Panc1 (cell line): Measurements from ENCODE around the gene IQGAP1. TPM values are rescaled to one million over a fixed set of nuclear protein-coding genes. Genes with fewer than 3 reads are reported as not detected.
A peak's percentile ranks its signal among the peaks of the same experiment; 100 is the strongest.

ENCODE experiments used
- ATAC-seq: fragments of 200-7000 bp; cut with Tn5 transposase; 2 replicates; pipeline ENCODE4 v1.9.1; 2020; ENCODE audit warnings: mild to moderate bottlenecking, moderate library complexity
- BruUV-seq: library from RNA; stranded (reverse); fragments of 400-500 nt; replicated peaks from 2 replicates; lab custom pipeline; 2021; lab: Mats Ljungman, UMichigan
- CTCF ChIA-PET: fragments of 300-600 bp; sonication (Branson Sonifier 250); formaldehyde crosslinking; loops from one replicate; lab custom pipeline; 2022; ENCODE audit warnings: antibody characterized with exemption; lab: Charles Lee
- POLR2A ChIA-PET: fragments of 300-600 bp; sonication (Branson Sonifier 250); formaldehyde crosslinking; loops from one replicate; lab custom pipeline; 2022; ENCODE audit warnings: antibody characterized with exemption; lab: Charles Lee
- DNase-seq: peaks from one replicate; pipeline ENCODE4 v3.0.0-alpha.2; 2010; ENCODE audit warnings: low read depth, low spot score
- H3K27ac ChIP-seq: 2 replicates; pipeline ENCODE4 v1.5.1; 2011; ENCODE audit warnings: mild to moderate bottlenecking, low read length, inconsistent platforms
- H3K27me3 ChIP-seq: fragments of 200-500 bp; sonication (Bioruptor generic); 2 replicates; pipeline ENCODE4 v1.6.0; 2014; ENCODE audit warnings: low read length, inconsistent platforms; ENCODE audit not compliant: control insufficient read depth, insufficient read depth
- H3K36me3 ChIP-seq: fragments of 200-500 bp; sonication (Bioruptor generic); 2 replicates; pipeline ENCODE4 v1.5.1; 2014; ENCODE audit warnings: inconsistent platforms, mild to moderate bottlenecking, low read length, moderate library complexity; ENCODE audit not compliant: control insufficient read depth, insufficient read depth
- H3K4me1 ChIP-seq: 2 replicates; pipeline ENCODE4 v1.5.1; 2011; ENCODE audit warnings: inconsistent platforms, mild to moderate bottlenecking, low read length, moderate library complexity; ENCODE audit not compliant: control insufficient read depth, insufficient read depth
- H3K4me3 ChIP-seq, 2 experiments: 2 replicates each; pipeline ENCODE4 v1.5.1; 2011 to 2012; ENCODE audit warnings: low read depth in 2 of 2, low read length in 2 of 2, mild to moderate bottlenecking in 2 of 2, inconsistent platforms in 1 of 2, moderate library complexity in 1 of 2
- H3K9me3 ChIP-seq: fragments of 200-500 bp; sonication (Bioruptor generic); 2 replicates; pipeline ENCODE4 v1.5.1; 2014; ENCODE audit warnings: low read depth, mild to moderate bottlenecking, inconsistent platforms, low read length, moderate library complexity; ENCODE audit not compliant: control insufficient read depth, insufficient read depth
- CTCF ChIP-seq: fragments of 450-650 bp; IDR thresholded peaks from 2 replicates; pipeline ENCODE4 v1.5.1; 2017; ENCODE audit warnings: mild to moderate bottlenecking
- POLR2AphosphoS5 ChIP-seq: IDR thresholded peaks from 2 replicates; pipeline ENCODE4 v1.6.1; 2012; ENCODE audit warnings: mild to moderate bottlenecking, low read depth, low read length, moderate library complexity
- REST ChIP-seq, 2 experiments: IDR thresholded peaks; 2 replicates each; pipeline ENCODE4 v1.6.1; 2011 to 2012; ENCODE audit warnings: low read depth in 2 of 2, control low read depth in 1 of 2, low read length in 1 of 2, mild to moderate bottlenecking in 1 of 2, moderate library complexity in 1 of 2; ENCODE audit not compliant: insufficient read depth in 1 of 2
- SIN3A ChIP-seq: IDR thresholded peaks from 2 replicates; pipeline ENCODE4 v1.6.1; 2012; ENCODE audit warnings: low read depth, mild to moderate bottlenecking, low read length, moderate library complexity, borderline replicate concordance; ENCODE audit not compliant: insufficient read depth
- TCF7L2 ChIP-seq: IDR thresholded peaks from 2 replicates; pipeline ENCODE4 v1.6.1; 2011; ENCODE audit warnings: mild to moderate bottlenecking, low read depth, low read length, inconsistent platforms
- in situ Hi-C: cut with HindIII; loops from 2 replicates; pipeline ENCODE4 v1.10.0; 2016; ENCODE audit warnings: low sequenced_read_pairs, low pct_unique_long_range_greater_than_20kb
- intact Hi-C: fragments of 100-400 bp; cut with micrococcal nuclease; formaldehyde crosslinking; loops from one replicate; pipeline ENCODE4 v1.10.0; 2022; ENCODE audit not compliant: unreplicated experiment
- total RNA-seq: library from RNA; stranded (reverse); gene quantifications from one replicate; pipeline ENCODE4 v1.2.1, GENCODE V29; 2021; ENCODE audit not compliant: unreplicated experiment

Gene IQGAP1
- total RNA-seq, 1 experiment from 2014 or later: 228 TPM

DNA sequence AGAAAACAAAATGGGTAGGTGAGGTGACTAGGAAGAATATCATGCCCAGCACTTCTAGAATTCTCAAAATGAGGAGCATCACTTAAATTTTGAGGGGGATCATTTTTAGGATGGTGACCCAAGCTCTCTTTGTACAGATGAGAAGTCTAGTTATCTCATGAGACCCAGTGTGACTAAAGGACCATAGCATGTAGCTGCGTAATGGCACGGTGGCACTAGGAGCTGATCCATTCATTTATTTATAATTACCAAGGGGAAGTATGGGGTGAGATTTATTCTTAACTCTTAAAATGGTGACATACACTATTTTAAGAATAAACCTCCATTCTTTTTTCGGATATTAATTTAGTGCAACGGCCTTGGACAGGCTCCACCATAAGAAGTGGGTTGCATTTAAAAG, 8.3 kb downstream of the IQGAP1 start:
- POLR2A ChIA-PET: no interaction called here
- TF ChIP-seq REST (IDR thresholded peaks at IDR 0.05; ENCODE audit: insufficient read depth in 1 of 2, low read depth in 2 of 2, low read length in 1 of 2) (no peak), SIN3A (no peak), CTCF (no peak), TCF7L2 (no peak), POLR2AphosphoS5 (no peak)
- no peak for DNase-seq
- no peak overlapping the region for H3K4me3 ChIP-seq
- in situ Hi-C loops: no loop called here
- CTCF ChIA-PET: no interaction called here
- peak overlapping the region; percentile 69 for H3K27ac ChIP-seq
- BruUV-seq: no TSS peak
- no peaks in the 10 kb centered on the region for H3K9me3 ChIP-seq
- ATAC-seq: no peak
- intact Hi-C loops: loop anchor here (10.0 kb wide), 1 partner anchor 72 kb away; no protein-coding TSS in a partner anchor
- peaks cover 70% of the 10 kb centered on the region for H3K4me1 ChIP-seq
- 0 out of 2 replicates have a peak, but pooled peaks cover 2% of the 10 kb centered on the region for H3K36me3 ChIP-seq
- H3K27me3 ChIP-seq: no peaks in the 10 kb centered on the region

- TSS peak; percentile 100 for BruUV-seq
- POLR2A ChIA-PET: interaction anchor here (0.6 to 1.9 kb wide), 2 partner anchors 12 to 49 kb away, joined by 4 to 12 read pairs; partner anchors contain the start of gene IQGAP1
Measured at GRCh38 chr15:90400005-90400758, 12.1 kb downstream of the IQGAP1 start.

More at GRCh38 chr15:90400005-90400758, 12.1 kb downstream of the IQGAP1 start:
- Histone ChIP-seq H3K4me1 (peaks cover 73% of the 10 kb centered on the region), H3K27me3 (no peaks in the 10 kb centered on the region), H3K4me3 (peak overlapping the region; percentile 21 to 46), H3K27ac (peak overlapping the region; percentile 98), H3K36me3 (no peaks in the 10 kb centered on the region; the same call in 1 of the 2 replicates), H3K9me3 (no peaks in the 10 kb centered on the region)
- in situ Hi-C loops (no loop called here), intact Hi-C loops (no loop called here)
- CTCF ChIA-PET: no interaction called here
- ATAC-seq (peak; percentile 64), DNase-seq (no peak)
- TF ChIP-seq POLR2AphosphoS5 (no peak), SIN3A (no peak), TCF7L2 (no peak), REST (IDR thresholded peaks at IDR 0.05; ENCODE audit: insufficient read depth in 1 of 2, low read depth in 2 of 2, low read length in 1 of 2) (no peak), CTCF (no peak)
